ENCODE data around the gene ANXA1.

- TF ChIP-seq, protein P1, sequence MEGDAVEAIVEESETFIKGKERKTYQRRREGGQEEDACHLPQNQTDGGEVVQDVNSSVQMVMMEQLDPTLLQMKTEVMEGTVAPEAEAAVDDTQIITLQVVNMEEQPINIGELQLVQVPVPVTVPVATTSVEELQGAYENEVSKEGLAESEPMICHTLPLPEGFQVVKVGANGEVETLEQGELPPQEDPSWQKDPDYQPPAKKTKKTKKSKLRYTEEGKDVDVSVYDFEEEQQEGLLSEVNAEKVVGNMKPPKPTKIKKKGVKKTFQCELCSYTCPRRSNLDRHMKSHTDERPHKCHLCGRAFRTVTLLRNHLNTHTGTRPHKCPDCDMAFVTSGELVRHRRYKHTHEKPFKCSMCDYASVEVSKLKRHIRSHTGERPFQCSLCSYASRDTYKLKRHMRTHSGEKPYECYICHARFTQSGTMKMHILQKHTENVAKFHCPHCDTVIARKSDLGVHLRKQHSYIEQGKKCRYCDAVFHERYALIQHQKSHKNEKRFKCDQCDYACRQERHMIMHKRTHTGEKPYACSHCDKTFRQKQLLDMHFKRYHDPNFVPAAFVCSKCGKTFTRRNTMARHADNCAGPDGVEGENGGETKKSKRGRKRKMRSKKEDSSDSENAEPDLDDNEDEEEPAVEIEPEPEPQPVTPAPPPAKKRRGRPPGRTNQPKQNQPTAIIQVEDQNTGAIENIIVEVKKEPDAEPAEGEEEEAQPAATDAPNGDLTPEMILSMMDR (IDR thresholded peaks at IDR 0.05 in 2 of 3, conservative IDR thresholded peaks at IDR 0.05 in 1 of 3; ENCODE audit: borderline replicate concordance in 1 of 3, insufficient read depth in 1 of 3, low read depth in 2 of 3, low read length in 2 of 3), result no peak
- TF ChIP-seq ZFX (IDR thresholded peaks at IDR 0.05) (no peak), POLR2A (IDR thresholded peaks at IDR 0.05; ENCODE audit: borderline replicate concordance, extremely low read depth, insufficient read depth, insufficient read length) (no peak), JUND (IDR thresholded peaks at IDR 0.05) (no peak), EZH2 (IDR thresholded peaks at IDR 0.05) (no peak), SRF (IDR thresholded peaks at IDR 0.05; ENCODE audit: low read depth) (no peak), CEBPB (IDR thresholded peaks at IDR 0.05; ENCODE audit: low read depth) (no peak), POLR2AphosphoS5 (IDR thresholded peaks at IDR 0.05; ENCODE audit: low read depth, low read length) (no peak), ZBTB33 (IDR thresholded peaks at IDR 0.05; ENCODE audit: extremely low read depth, insufficient replicate concordance, low read length) (no peak), ZNF274 (IDR thresholded peaks at IDR 0.05; ENCODE audit: low read depth, low read length) (no peak), SP1 (IDR thresholded peaks at IDR 0.05; ENCODE audit: low read depth) (no peak), MAX (IDR thresholded peaks at IDR 0.05) (no peak), EZH2phosphoT487 (IDR thresholded peaks at IDR 0.05; ENCODE audit: borderline replicate concordance) (no peak)
Observed at GRCh38 chr9:73104342-73104741, 47.3 kb upstream of the ANXA1 start.
